ENCODE data around the gene PTPRD.

- TF ChIP-seq NFE2L1 (CRISPR knock-in tag; IDR thresholded peaks at IDR 0.05) (no peak), JUN (CRISPR knock-in tag; IDR thresholded peaks at IDR 0.05) (no peak), CREB1 (CRISPR knock-in tag; IDR thresholded peaks at IDR 0.05) (no peak), CTCF (IDR thresholded peaks at IDR 0.05) (no peak), ATF2 (CRISPR knock-in tag; IDR thresholded peaks at IDR 0.05; ENCODE audit: borderline replicate concordance, low read depth) (no peak), HMGA2 (CRISPR knock-in tag; IDR thresholded peaks at IDR 0.05) (no peak), ETV6 (CRISPR knock-in tag; IDR thresholded peaks at IDR 0.05) (no peak), E2F1 (CRISPR knock-in tag; IDR thresholded peaks at IDR 0.05) (no peak), NFYB (CRISPR knock-in tag; conservative IDR thresholded peaks at IDR 0.05; ENCODE audit: low read depth) (no peak), HMGXB4 (CRISPR knock-in tag; IDR thresholded peaks at IDR 0.05) (no peak), ESRRA (CRISPR knock-in tag; IDR thresholded peaks at IDR 0.05; ENCODE audit: borderline replicate concordance) (no peak), ZNF416 (CRISPR knock-in tag; IDR thresholded peaks at IDR 0.05) (no peak), ZNF532 (CRISPR knock-in tag; IDR thresholded peaks at IDR 0.05; ENCODE audit: borderline replicate concordance) (no peak)
Measured at GRCh38 chr9:8616414-8616813, 1996.4 kb downstream of the PTPRD start.
